Subcutaneous adipose tissue (tissue), 4 donors: Measurements from ENCODE around the gene KIDINS220. TPM values are rescaled to one million over a fixed set of nuclear protein-coding genes. Genes with fewer than 3 reads are reported as not detected.

ENCODE experiments used
- total RNA-seq, 4 donors: library from RNA; depleted of rRNA; stranded (reverse); fragments of >200 nt; gene quantifications; one replicate each; pipeline ENCODE4 v1.1.0, GENCODE V29; 2016
- TF ChIP-seq, protein P1 (sequence below): fragments of 450-650 bp; IDR thresholded peaks from one replicate; pipeline ENCODE4 v1.5.1; 2016; ENCODE audit warnings: low read depth, mild to moderate bottlenecking, control low read depth, antibody characterized with exemption, moderate library complexity

KIDINS220 gene
- total RNA-seq, 4 donors from 2014 or later = 83.0 to 107 (median 88.9) TPM

DNA sequence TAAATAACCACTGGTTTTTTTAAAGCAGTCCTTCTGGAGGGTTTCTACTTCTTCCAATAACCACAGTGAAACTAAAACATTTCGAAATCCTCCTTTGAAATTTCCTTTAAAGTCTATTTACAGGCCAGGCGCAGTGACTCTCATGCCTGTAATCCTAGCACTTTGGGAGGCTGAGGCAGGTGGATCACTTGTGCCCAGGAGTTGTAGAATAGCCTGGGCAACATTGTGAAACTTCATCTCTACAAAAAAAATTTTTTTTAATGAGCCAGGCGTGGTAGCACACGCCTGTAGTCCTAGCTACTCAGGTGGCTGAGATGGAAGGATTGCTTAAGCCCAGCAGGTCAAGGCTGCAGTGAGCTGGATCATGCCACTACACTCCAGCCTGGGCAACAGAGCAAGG, 15.2 kb downstream of the KIDINS220 start:
- TF ChIP-seq, protein P1, sequence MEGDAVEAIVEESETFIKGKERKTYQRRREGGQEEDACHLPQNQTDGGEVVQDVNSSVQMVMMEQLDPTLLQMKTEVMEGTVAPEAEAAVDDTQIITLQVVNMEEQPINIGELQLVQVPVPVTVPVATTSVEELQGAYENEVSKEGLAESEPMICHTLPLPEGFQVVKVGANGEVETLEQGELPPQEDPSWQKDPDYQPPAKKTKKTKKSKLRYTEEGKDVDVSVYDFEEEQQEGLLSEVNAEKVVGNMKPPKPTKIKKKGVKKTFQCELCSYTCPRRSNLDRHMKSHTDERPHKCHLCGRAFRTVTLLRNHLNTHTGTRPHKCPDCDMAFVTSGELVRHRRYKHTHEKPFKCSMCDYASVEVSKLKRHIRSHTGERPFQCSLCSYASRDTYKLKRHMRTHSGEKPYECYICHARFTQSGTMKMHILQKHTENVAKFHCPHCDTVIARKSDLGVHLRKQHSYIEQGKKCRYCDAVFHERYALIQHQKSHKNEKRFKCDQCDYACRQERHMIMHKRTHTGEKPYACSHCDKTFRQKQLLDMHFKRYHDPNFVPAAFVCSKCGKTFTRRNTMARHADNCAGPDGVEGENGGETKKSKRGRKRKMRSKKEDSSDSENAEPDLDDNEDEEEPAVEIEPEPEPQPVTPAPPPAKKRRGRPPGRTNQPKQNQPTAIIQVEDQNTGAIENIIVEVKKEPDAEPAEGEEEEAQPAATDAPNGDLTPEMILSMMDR = no peak

DNA sequence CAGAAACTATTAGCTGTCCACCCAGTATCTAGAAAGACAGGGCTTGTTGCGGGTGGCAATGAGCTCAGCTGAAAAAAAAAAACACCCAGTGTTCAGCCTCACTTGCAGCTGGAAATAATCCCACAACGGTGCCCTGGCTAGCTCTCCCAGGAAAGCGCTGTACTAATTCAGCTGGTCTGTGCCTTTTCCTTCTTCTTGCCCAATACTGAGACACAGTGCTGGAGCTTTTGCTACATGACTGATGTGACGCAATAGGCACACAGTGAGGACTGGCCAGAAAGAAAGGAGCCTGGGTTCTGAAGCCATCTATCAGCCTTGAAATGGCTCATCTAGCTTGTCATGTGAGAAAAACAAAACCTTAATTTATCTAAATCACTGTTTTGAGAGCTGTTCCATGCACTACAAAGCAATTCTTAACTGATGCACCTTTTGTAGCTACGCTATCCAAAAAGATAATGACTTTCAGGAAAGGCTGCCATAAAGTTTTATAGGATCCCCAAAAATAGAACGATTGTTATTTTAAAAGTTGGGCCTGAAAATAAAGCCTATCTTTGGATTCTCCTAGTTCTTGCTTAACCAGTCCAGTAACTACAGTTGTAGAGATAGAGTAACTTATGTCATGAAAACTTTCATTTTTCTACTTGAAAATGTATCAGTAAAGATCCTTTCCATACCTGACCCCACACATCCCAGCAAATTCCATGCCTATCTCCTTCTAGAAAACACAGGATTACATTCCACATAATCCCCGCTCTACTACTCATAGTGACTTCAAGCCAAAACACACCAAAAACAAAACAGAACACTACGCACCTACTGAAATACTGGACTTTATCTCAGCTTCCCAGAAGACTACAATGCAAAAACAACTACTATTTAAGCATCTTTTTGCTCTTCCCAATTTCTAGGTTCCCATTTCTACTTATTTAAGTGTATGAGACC, 15.9 kb downstream of the KIDINS220 start:
- TF ChIP-seq, protein P1 = no peak

DNA sequence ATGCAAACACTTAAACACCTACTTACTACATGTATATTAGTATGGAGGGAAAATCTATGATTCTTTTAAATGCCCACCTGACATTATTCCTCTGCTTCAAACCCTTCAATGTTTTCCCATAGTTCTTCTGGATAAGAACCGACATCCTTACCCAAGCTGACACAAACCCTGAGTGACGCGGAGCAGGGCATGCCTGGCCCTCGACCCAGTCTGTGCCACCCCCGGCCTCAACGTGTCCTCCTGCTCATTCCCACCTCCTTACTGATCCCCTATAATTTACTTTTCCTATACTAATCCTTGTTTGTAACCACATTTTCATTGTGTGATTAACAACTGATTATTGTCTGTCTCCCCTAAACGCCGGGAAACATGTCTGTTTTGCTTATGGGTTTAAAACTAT, 17.5 kb downstream of the KIDINS220 start:
- TF ChIP-seq, protein P1 = no peak

DNA sequence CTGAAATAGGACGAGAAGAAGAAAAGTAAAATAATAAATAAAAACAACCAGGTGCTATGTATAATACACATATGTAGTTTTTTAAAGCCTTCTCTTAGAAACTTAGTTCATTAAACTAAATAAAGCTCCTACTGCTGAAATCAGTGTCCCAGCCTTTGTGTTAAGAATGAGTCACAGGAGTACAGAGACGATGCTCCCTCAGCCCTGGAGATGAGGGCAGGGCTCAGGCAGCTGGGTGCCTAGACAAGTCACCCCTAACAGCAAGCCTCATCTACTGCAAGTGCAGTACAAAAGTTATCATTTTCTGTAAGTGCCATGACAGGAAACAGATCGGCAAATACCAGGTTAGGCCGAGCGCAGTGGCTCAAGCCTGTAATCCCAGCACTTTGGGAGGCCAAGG, 18.2 kb downstream of the KIDINS220 start:
- TF ChIP-seq, protein P1 = no peak

DNA sequence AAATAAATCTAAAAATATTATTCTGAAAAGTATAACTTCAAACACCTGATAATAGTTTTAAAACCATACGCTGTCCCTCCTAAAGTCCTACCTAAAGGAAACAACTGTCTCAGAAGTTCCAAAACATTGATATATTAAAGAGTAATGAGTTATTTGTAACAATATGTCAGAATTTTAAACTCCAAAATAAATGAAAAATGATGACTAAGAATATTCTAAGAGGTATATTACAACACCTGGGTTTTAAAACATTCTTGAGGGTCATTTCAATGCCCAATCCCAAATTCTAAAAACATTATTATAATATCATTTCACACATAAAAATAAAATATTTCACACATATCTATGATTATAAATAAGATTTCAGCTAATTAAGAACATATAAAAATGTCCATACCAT, 20.2 kb downstream of the KIDINS220 start:
- TF ChIP-seq, protein P1 = no peak

DNA sequence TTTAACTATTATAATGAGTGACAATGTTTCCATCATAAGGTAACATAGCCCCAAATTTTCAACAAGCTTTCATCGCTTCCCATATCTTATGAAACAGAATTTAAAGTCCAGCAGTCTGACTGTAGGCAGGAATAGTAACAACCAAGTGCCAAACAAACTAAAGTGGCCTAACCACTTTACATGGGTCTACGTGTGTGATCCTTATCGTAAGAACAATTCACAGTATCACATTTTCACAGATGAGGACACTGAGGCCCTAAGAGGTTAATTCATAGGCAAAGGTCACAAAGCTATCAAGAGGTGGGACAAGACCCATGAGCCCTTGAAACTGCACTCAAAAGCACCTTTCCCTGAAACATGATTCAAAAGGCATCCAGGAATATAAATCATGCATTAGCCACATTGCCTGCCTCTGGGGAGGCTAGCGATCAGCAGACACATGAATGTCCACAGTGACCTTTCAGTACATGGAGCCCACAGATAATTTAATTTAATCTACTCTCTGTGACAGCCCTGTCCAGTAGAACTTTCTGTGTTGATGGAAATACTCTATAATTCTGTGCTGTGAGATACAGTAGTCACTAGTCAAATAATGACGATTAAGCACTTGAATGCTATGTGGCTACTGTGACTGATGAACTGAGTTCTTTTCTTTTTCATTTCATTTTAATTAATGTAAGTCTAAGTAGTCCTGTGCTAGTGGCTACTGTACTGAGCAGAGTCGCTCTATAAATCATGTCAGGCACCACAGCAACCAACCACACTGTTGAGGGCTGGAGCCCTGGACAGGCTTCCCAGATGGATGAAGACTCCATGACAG, 30.3 kb downstream of the KIDINS220 start:
- TF ChIP-seq, protein P1 = no peak
